HL-60 (cell line): ENCODE measurements around the gene ECHDC3.

Source experiments
- CTCF ChIP-seq: IDR thresholded peaks from one replicate; pipeline ENCODE4 v1.5.1; 2011; ENCODE audit warnings: low read length, control low read depth, inconsistent platforms; ENCODE audit not compliant: insufficient read depth
- GABPA ChIP-seq: IDR thresholded peaks from 2 replicates; pipeline ENCODE4 v1.6.1; 2012; ENCODE audit warnings: low read depth
- POLR2AphosphoS5 ChIP-seq: IDR thresholded peaks from 2 replicates; pipeline ENCODE4 v1.6.1; 2012; ENCODE audit warnings: low read depth
- REST ChIP-seq: IDR thresholded peaks from 2 replicates; pipeline ENCODE4 v1.6.1; 2012; ENCODE audit warnings: low read depth; ENCODE audit not compliant: insufficient replicate concordance
- SPI1 ChIP-seq: IDR thresholded peaks from 2 replicates; pipeline ENCODE4 v1.6.1; 2012; ENCODE audit warnings: low read depth, mild to moderate bottlenecking, borderline replicate concordance

- no peak for TF ChIP-seq CTCF
- no peak for TF ChIP-seq POLR2AphosphoS5
- TF ChIP-seq SPI1 = no peak
- TF ChIP-seq REST = no peak
- no peak for TF ChIP-seq GABPA
Observed at GRCh38 chr10:11700539-11700938, 41.6 kb upstream of the ECHDC3 start.
